HPDE6-E6E7 (cell line): ENCODE results near the gene TTR.

Source experiments
- DNase-seq: peaks from one replicate; pipeline ENCODE4 v3.0.0; 2011; ENCODE audit warnings: missing footprints; ENCODE audit errors: extremely low spot score

Gene TTR

GRCh38 chr18:31616586-31616985 lies 24.9 kb downstream of the TTR start:
- DNase-seq = no peak

DNA sequence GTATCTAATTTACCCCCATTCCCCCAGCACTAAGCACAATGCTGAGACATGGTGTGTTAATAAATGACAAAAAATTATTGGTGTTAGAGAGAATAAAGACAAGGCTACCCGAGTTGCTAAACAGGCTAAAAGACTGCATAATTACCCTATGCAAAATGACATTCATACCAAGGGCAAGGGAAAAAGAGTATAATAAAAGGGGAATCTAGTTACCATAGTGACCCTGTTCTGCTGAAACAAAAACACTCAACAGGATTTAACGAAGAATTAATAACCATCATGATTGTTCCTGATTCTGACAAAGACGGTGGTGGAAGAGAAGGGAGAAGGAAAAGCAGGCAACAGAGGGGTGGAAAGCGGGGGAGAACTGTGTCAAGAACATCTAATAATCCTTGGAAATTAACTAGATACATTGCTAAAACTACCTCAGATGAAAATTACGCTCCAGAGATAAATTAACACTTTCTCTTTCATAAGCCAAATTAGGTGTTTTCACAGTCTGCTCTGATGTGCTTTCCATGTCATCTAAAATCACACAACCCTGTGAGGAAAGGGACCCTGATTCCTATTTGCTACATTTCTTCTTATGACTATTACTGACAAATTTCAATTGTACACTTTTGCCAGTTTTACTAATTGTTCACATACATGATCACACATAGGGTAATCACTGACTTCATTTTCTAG lies 25.5 kb downstream of the TTR start:
- DNase-seq = no peak

GRCh38 chr18:31618801-31619200 lies 27.1 kb downstream of the TTR start:
- DNase-seq = no peak

DNA sequence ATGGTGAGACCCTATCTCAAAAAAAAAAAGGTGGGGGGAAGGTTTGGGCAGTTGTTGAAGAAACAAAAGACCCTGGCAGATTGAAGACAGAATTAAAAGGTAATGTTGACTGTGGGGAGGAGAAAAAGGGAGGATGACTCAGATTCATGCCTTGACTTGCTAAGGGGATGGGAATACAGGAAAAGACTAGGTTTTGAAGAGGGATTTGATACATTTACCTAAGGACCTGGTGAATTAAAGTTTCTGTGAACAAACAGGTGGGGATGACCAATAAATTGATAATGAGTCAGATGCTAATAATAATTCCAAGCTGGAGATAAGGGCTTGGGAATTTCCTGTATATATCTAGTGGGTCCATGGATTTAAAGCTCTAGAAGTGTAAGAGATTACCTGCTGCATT lies 27.6 kb downstream of the TTR start:
- peak; percentile 51 for DNase-seq

DNA sequence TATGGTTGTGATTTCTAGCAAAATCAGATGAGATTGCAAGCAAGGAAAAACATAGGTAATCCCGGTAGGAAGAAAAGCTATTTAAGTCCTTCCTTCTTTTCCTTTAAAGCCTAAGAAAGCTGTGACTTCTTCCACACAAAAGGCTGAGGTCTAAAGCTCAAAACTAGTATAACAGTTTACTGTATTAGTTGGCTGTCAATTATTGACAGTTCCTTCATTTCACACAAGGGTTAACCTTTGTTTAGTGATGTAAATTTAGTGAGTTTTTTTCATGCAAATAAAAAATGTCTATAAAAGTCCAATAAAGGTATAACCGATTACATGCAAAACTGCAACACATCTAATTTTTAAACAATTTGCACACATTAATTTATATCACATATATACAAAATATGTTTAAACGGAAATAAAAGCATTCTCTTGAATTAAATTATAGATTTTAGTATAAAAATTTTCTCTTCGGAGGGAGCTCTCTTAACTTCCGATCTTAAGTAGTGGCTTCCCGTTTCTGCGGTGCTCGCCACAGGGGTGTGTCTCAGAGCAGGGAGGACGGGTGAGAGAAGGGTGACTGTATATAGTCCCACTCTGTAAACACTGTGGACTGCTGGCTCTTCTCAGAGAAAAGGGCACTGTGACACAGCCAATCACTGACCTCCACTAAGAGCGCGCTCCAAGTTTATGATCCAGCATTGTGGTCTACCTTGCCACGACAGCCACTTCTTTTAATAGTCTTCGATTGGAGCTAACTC lies 33.4 kb downstream of the TTR start:
- DNase-seq = no peak

DNA sequence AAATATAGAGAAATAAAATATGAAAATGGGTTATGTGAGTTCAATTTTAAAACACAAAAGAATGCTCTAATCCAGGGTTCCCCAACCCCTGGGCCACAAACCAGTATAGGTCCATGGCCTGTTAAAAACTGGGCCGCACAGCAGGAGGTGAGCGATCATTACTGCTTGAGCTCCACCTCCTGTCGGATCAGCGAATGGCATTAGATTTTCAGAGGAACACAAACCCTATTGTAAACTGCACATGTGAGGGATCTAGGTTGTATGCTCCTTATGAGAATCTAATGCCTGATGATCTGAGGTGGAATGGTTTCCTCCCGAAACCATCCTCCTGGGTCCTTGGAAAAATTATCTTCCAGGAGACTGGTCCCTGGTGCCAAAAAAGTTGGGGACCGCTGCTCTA lies 34.7 kb downstream of the TTR start:
- DNase-seq = no peak

- DNase-seq = no peak
Measured at GRCh38 chr18:31630549-31630948, 38.9 kb downstream of the TTR start.

GRCh38 chr18:31631526-31631925 lies 39.8 kb downstream of the TTR start:
- DNase-seq = no peak

GRCh38 chr18:31632356-31632755 lies 40.7 kb downstream of the TTR start:
- DNase-seq = no peak

DNA sequence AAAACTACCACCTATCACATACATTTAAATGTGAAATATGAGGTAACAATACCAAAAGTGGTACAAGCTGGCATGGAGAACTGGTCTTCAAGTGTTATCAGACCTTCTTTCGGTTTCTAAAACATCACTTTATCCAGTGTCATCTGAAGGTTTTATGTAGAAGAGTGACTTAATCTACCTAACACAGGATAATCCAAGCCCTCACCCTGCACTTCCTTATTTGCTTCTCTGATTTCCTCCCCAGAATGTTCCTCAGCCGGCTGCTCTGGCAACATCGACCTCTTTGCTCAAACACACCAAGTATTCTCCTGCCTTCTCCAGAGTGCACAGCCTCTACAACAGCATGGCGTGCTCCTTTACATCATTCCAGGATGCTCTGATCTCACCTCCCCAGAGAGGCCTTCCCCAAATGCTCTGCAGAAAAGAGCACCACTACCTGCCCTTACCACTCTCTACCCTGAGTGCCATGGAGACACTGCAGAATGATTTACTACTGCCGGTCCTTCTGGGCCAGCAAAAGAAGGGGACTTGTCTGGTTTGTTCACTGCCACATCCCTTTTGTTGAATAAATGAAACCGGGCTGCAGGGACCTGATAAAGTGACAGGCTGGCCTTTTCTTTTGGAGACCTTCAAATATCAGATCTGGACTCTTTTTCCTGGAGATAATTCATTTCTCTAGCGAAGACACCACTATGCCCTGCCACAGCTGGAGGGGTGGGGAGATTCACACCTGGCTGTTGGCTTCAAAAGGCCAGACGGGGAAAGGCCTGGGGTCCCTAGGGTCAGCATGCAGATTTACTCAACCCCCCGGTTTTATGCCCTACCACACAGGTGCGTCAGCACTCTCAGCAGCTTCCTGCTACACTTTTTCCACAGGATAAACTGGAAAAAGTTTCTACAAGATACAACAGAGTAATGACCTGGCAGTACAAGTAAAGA lies 42.0 kb downstream of the TTR start:
- DNase-seq = no peak

- no peak for DNase-seq
Measured at GRCh38 chr18:31634331-31634713, 42.6 kb downstream of the TTR start.

DNA sequence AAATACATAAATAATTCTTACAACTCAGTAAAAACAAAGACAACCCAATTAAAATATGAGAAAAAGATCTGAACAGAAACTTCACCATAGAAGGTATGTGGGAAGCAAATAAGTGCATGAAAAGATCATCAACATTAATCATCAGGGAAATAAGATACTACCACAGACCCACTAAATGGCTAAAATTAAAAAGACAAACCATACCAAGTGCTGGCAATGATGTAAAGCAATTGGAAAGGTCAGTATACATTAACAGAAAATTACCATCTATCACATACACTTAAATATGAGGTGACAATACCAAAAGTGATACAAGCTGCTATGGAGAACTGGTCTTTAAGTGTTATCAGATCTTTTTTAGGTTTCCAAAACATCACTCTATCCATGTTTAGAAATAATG lies 44.7 kb downstream of the TTR start:
- DNase-seq = no peak

DNA sequence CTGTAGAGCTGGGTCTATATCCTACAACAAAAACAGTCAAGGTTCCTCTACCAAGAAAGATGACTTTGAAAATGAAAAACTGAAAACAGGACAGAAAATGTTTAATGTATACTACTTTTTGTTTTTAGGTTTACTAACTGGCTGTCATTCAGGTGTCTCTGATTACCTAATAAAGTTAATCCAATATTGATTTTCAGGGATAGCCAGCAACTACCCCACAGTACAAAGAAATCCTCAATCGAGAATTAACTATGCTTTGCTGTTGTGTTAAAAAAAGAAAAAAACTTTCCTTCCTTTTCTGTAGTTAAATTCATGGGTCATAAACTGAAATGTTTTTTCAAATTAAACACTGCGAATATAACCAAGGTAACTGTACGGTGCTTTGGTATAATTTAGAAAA lies 45.8 kb downstream of the TTR start:
- no peak for DNase-seq

- DNase-seq = no peak
Measured at GRCh38 chr18:31643003-31643402, 51.3 kb downstream of the TTR start.

- DNase-seq = no peak
Measured at GRCh38 chr18:31645411-31645810, 53.7 kb downstream of the TTR start.

GRCh38 chr18:31646332-31647126 lies 54.9 kb downstream of the TTR start:
- DNase-seq = no peak

GRCh38 chr18:31647127-31647753 lies 55.6 kb downstream of the TTR start:
- no peak for DNase-seq
